Hepatic stellate cell (primary cell): ENCODE data around the gene STAMBP.
"Not testable (repeated sequence)": the region's sequence is repeated elsewhere in the genome, so short reads cannot be mapped to it uniquely, and the experiment has no call there.

Experiments
- DNase-seq: peaks from one replicate; pipeline ENCODE4 v3.0.0; 2011; ENCODE audit warnings: low spot score

The STAMBP gene

GRCh38 chr2:73828818-73829570 is at the start of gene STAMBP:
TSS of gene STAMBP (plus strand) at chr2:73828961. CDS start at chr2:73830857, 1,896 bp downstream.
- DNase-seq: peak; percentile 95

- DNase-seq: peak; percentile 96
Observed at GRCh38 chr2:73779467-73780236, 49.1 kb upstream of the STAMBP start, which contains the start of gene DUSP11. TSS of gene DUSP11 (minus strand) at chr2:73780103. CDS start at chr2:73779974, 129 bp downstream.

- DNase-seq: no peak
Observed at GRCh38 chr2:73780237-73780582, 48.6 kb upstream of the STAMBP start.

- not testable (repeated sequence) for DNase-seq
Observed at GRCh38 chr2:73783402-73783801, 45.4 kb upstream of the STAMBP start.

- not testable (repeated sequence) for DNase-seq
Observed at GRCh38 chr2:73783883-73784282, 44.9 kb upstream of the STAMBP start, which contains the start of gene C2orf78. TSS of gene C2orf78 (plus strand) at chr2:73784183. CDS start at chr2:73784310, 127 bp downstream.

GRCh38 chr2:73811878-73812277 is 16.9 kb upstream of the STAMBP start:
- DNase-seq: no peak

GRCh38 chr2:73812635-73813034 is 16.1 kb upstream of the STAMBP start:
- no peak for DNase-seq

GRCh38 chr2:73818296-73818695 is 10.5 kb upstream of the STAMBP start:
- no peak for DNase-seq

GRCh38 chr2:73821227-73821626 is 7.5 kb upstream of the STAMBP start:
- DNase-seq: no peak

- DNase-seq: no peak
Observed at GRCh38 chr2:73821669-73822068, 7.1 kb upstream of the STAMBP start.

GRCh38 chr2:73822276-73822675 is 6.5 kb upstream of the STAMBP start:
- no peak for DNase-seq

GRCh38 chr2:73822991-73823390 is 5.8 kb upstream of the STAMBP start:
- no peak for DNase-seq

- DNase-seq: no peak
Observed at GRCh38 chr2:73823416-73823815, 5.3 kb upstream of the STAMBP start.

GRCh38 chr2:73823916-73824523 is 4.7 kb upstream of the STAMBP start:
- DNase-seq: peak; percentile 56

- no peak for DNase-seq
Observed at GRCh38 chr2:73825408-73825807, 3.4 kb upstream of the STAMBP start.

GRCh38 chr2:73827018-73827417 is 1.7 kb upstream of the STAMBP start:
- no peak for DNase-seq

- DNase-seq: no peak
Observed at GRCh38 chr2:73827660-73828388, 937 bp upstream of the STAMBP start.

GRCh38 chr2:73828389-73828817 is 358 bp upstream of the STAMBP start:
- DNase-seq: no peak

- no peak for DNase-seq
Observed at GRCh38 chr2:73830871-73831401, 2.2 kb downstream of the STAMBP start.

- DNase-seq: no peak
Observed at GRCh38 chr2:73832930-73833329, 4.2 kb downstream of the STAMBP start.

- DNase-seq: no peak
Observed at GRCh38 chr2:73836141-73836943, 7.6 kb downstream of the STAMBP start.
